GM12865 (cell line): ENCODE results near the gene RASAL2.

Experiments used
- DNase-seq: peaks from one replicate; pipeline ENCODE4 v3.0.0; 2010; ENCODE audit warnings: low read depth
- H3K4me3 ChIP-seq: 2 replicates; pipeline ENCODE4 v1.5.1; 2011; ENCODE audit warnings: mild to moderate bottlenecking, low read depth, low read length, control low read depth
- CTCF ChIP-seq: IDR thresholded peaks from 2 replicates; pipeline ENCODE4 v1.5.1; 2011; ENCODE audit warnings: low read length, control low read depth, low read depth, inconsistent platforms; ENCODE audit not compliant: insufficient read depth; ENCODE audit errors: missing control alignments

RASAL2 gene

GRCh38 chr1:178461701-178462100 lies 367.8 kb downstream of the RASAL2 start:
- no peak for DNase-seq
- H3K4me3 ChIP-seq = no peak overlapping the region
- no peak for TF ChIP-seq CTCF

GRCh38 chr1:178464141-178464540 lies 370.2 kb downstream of the RASAL2 start:
- no peak for DNase-seq
- H3K4me3 ChIP-seq = no peak overlapping the region
- TF ChIP-seq CTCF = no peak

GRCh38 chr1:178464566-178464965 lies 370.7 kb downstream of the RASAL2 start:
- H3K4me3 ChIP-seq = no peak overlapping the region
- no peak for DNase-seq
- no peak for TF ChIP-seq CTCF

- no peak for TF ChIP-seq CTCF
- H3K4me3 ChIP-seq = no peak overlapping the region
- DNase-seq = no peak
These were observed 371.1 kb downstream of the RASAL2 start for GRCh38 chr1:178465011-178465410.

GRCh38 chr1:178467837-178468236 lies 373.9 kb downstream of the RASAL2 start:
- TF ChIP-seq CTCF = no peak

GRCh38 chr1:178470411-178470960 lies 376.6 kb downstream of the RASAL2 start:
- H3K4me3 ChIP-seq = no peak overlapping the region
- no peak for TF ChIP-seq CTCF
- DNase-seq = no peak

More at GRCh38 chr1:178467837-178468236, 373.9 kb downstream of the RASAL2 start:
- DNase-seq = no peak
- H3K4me3 ChIP-seq = no peak overlapping the region

GRCh38 chr1:178472531-178472930 lies 378.6 kb downstream of the RASAL2 start:
- no peak overlapping the region for H3K4me3 ChIP-seq
- TF ChIP-seq CTCF = no peak
- DNase-seq = no peak
